ENCODE results near the gene TACC2. TPM values are rescaled to one million over a fixed set of nuclear protein-coding genes. Genes with fewer than 3 reads are reported as not detected.

The TACC2 gene
- total RNA-seq, 4 donors from 2014 or later: 63.1 to 102 (median 74.9) TPM

- Histone ChIP-seq H3K9me3 (no peaks in the 10 kb centered on the region), H3K4me3 (no peak overlapping the region), H3K27ac (peak overlapping the region in 1 of 4 donors; percentile 5), H3K27me3 (no peaks in the 10 kb centered on the region), H3K4me1 (peaks cover 0 to 58% (median 7%) of the 10 kb centered on the region in 3 donors), H3K36me3 (no peaks in the 10 kb centered on the region)
- TF ChIP-seq CTCF (IDR thresholded peaks at IDR 0.05) (no peak), POLR2A (IDR thresholded peaks at IDR 0.05) (no peak), EP300 (IDR thresholded peaks at IDR 0.05) (no peak), POLR2AphosphoS5 (IDR thresholded peaks at IDR 0.05) (no peak)
- ATAC-seq: no peak
- 80 to 100% methylated on average over 3 to 8 of the region's 8 CpGs for WGBS, 2 donors (ENCODE audit: low coverage in 1 of 2)
These were observed 51.8 kb downstream of the TACC2 start for GRCh38 chr10:122040786-122041185.

GRCh38 chr10:122042836-122043235 lies 53.9 kb downstream of the TACC2 start:
- H3K4me1 ChIP-seq: peaks cover 0 to 76% (median 7%) of the 10 kb centered on the region in 3 donors
- H3K4me3 ChIP-seq: no peak overlapping the region
- no peaks in the 10 kb centered on the region for H3K27me3 ChIP-seq
- H3K36me3 ChIP-seq: no peaks in the 10 kb centered on the region
- H3K27ac ChIP-seq: peak overlapping the region in 3 of 4 donors; percentile 38 to 86 (median 83)
- ATAC-seq: no peak
- H3K9me3 ChIP-seq: no peaks in the 10 kb centered on the region
- no peak for TF ChIP-seq EP300 (IDR thresholded peaks at IDR 0.05)
- no peak for TF ChIP-seq CTCF (IDR thresholded peaks at IDR 0.05)
- no peak for TF ChIP-seq POLR2A (IDR thresholded peaks at IDR 0.05)
- no peak for TF ChIP-seq POLR2AphosphoS5 (IDR thresholded peaks at IDR 0.05)
- 73 to 75% methylated on average over 1 of the region's 1 CpG for WGBS, 2 donors (ENCODE audit: low coverage in 1 of 2)

GRCh38 chr10:122044045-122044661 lies 55.2 kb downstream of the TACC2 start:
- Histone ChIP-seq H3K4me3 (peak overlapping the region; percentile 6 to 24), H3K9me3 (no peaks in the 10 kb centered on the region), H3K4me1 (peaks cover 0 to 83% (median 7%) of the 10 kb centered on the region in 3 donors), H3K27ac (peak overlapping the region; percentile 83 to 92 (median 84)), H3K36me3 (no peaks in the 10 kb centered on the region), H3K27me3 (no peaks in the 10 kb centered on the region)
- TF ChIP-seq POLR2A (IDR thresholded peaks at IDR 0.05) (no peak), CTCF (IDR thresholded peaks at IDR 0.05) (no peak), EP300 (IDR thresholded peaks at IDR 0.05) (no peak), POLR2AphosphoS5 (IDR thresholded peaks at IDR 0.05) (peak; percentile 24)
- peak; percentile 78 for ATAC-seq
- 12 to 40% methylated on average over 11 to 12 of the region's 13 CpGs for WGBS, 2 donors (ENCODE audit: low coverage in 1 of 2)

GRCh38 chr10:122044713-122045112 lies 55.8 kb downstream of the TACC2 start:
- H3K4me3 ChIP-seq: peak overlapping the region in 1 of 2 donors; percentile 24
- no peaks in the 10 kb centered on the region for H3K36me3 ChIP-seq
- WGBS, 2 donors (ENCODE audit: low coverage in 1 of 2): 7% methylated on average over 8 to 9 of the region's 9 CpGs
- H3K4me1 ChIP-seq: peaks cover 0 to 82% (median 7%) of the 10 kb centered on the region in 3 donors
- TF ChIP-seq EP300 (IDR thresholded peaks at IDR 0.05): no peak
- no peak for TF ChIP-seq POLR2A (IDR thresholded peaks at IDR 0.05)
- peak in 1 of 4 experiments; percentile 27 for TF ChIP-seq CTCF (IDR thresholded peaks at IDR 0.05)
- TF ChIP-seq POLR2AphosphoS5 (IDR thresholded peaks at IDR 0.05): peak; percentile 72
- peak; percentile 81 for ATAC-seq
- peak overlapping the region; percentile 83 to 92 (median 84) for H3K27ac ChIP-seq
- H3K9me3 ChIP-seq: no peaks in the 10 kb centered on the region
- no peaks in the 10 kb centered on the region for H3K27me3 ChIP-seq

- no peak for TF ChIP-seq POLR2A (IDR thresholded peaks at IDR 0.05)
- no peak for TF ChIP-seq EP300 (IDR thresholded peaks at IDR 0.05)
- no peak for TF ChIP-seq CTCF (IDR thresholded peaks at IDR 0.05)
- no peak for TF ChIP-seq POLR2AphosphoS5 (IDR thresholded peaks at IDR 0.05)
- Histone ChIP-seq H3K27ac (peak overlapping the region; percentile 83 to 92 (median 84)), H3K4me3 (peak overlapping the region in 1 of 2 donors; percentile 24), H3K4me1 (peaks cover 0 to 77% (median 7%) of the 10 kb centered on the region in 3 donors), H3K27me3 (no peaks in the 10 kb centered on the region), H3K36me3 (no peaks in the 10 kb centered on the region), H3K9me3 (no peaks in the 10 kb centered on the region)
- 44 to 50% methylated on average over 4 to 5 of the region's 5 CpGs for WGBS, 2 donors (ENCODE audit: low coverage in 1 of 2)
- no peak for ATAC-seq
These were observed 56.2 kb downstream of the TACC2 start for GRCh38 chr10:122045212-122045611.

Measured in gastroesophageal sphincter (tissue), 4 donors.